Gastroesophageal sphincter (tissue), 4 donors: Measurements from ENCODE around the gene PLXNA1. TPM values are rescaled to one million over a fixed set of nuclear protein-coding genes. Genes with fewer than 3 reads are reported as not detected.

Experiments used
- ATAC-seq: fragments of 150-250 bp; one replicate; pipeline ENCODE4 v1.9.1; 2016; ENCODE audit warnings: mild to moderate bottlenecking, moderate library complexity
- H3K27ac ChIP-seq, 4 donors: fragments of 200-600 bp; sonication (generic) in 3 of 4; 1 replicate in 3 of 4; 2 replicates in 1 of 4; pipeline ENCODE4 v1.5.1; 2016 to 2019
- H3K27me3 ChIP-seq: fragments of 200-600 bp; sonication (generic); one replicate; pipeline ENCODE4 v1.5.1; 2019
- H3K36me3 ChIP-seq, 2 donors: fragments of 200-600 bp; sonication (generic); one replicate each; pipeline ENCODE4 v1.5.1; 2019; ENCODE audit warnings: control low read depth in 1 of 2
- H3K4me1 ChIP-seq, 3 donors: fragments of 200-600 bp; sonication (generic); 1 replicate in 2 of 3; 2 replicates in 1 of 3; pipeline ENCODE4 v1.5.1; 2016 to 2019; ENCODE audit warnings: control low read depth in 2 of 3
- H3K4me3 ChIP-seq, 2 donors: fragments of 200-600 bp; sonication (generic); one replicate each; pipeline ENCODE4 v1.5.1; 2019; ENCODE audit warnings: mild to moderate bottlenecking in 1 of 2, moderate library complexity in 1 of 2
- H3K9me3 ChIP-seq, 3 donors: fragments of 200-600 bp; sonication (generic); one replicate each; pipeline ENCODE4 v1.5.1; 2017 to 2019; ENCODE audit warnings: control low read depth in 2 of 3
- EP300 ChIP-seq: sonication (generic); formaldehyde crosslinking; IDR thresholded peaks from one replicate; pipeline ENCODE4 v1.6.1; 2017; ENCODE audit warnings: antibody characterized with exemption, mild to moderate bottlenecking
- POLR2A ChIP-seq, 2 donors: fragments of 450-650 bp; IDR thresholded peaks; one replicate each; pipeline ENCODE4 v1.6.1; 2017; ENCODE audit warnings: antibody characterized with exemption in 2 of 2, mild to moderate bottlenecking in 2 of 2, moderate library complexity in 1 of 2
- POLR2AphosphoS5 ChIP-seq: sonication (generic); formaldehyde crosslinking; IDR thresholded peaks from one replicate; pipeline ENCODE4 v1.6.1; 2017; ENCODE audit warnings: antibody characterized with exemption
- WGBS, 2 donors: methylation state at CpG; one replicate each; pipeline ENCODE4 v1.1.5; 2018; ENCODE audit warnings: low coverage in 1 of 2; 5-methylcytosine and 5-hydroxymethylcytosine counted together
- total RNA-seq, 4 donors: library from RNA; depleted of rRNA; stranded (reverse); fragments of >200 nt; gene quantifications; one replicate each; pipeline ENCODE4 v1.1.0, GENCODE V29; 2016
- TF ChIP-seq, protein P1 (sequence below), 4 experiments: fragments of 200-600 bp in 2 of 4; fragments of 450-650 bp in 2 of 4; sonication (generic) in 1 of 4; IDR thresholded peaks; one replicate each; pipeline ENCODE4 v1.5.1; 2017 to 2019; ENCODE audit warnings: antibody characterized with exemption in 4 of 4, mild to moderate bottlenecking in 2 of 4, moderate library complexity in 2 of 4

Gene PLXNA1
- total RNA-seq, 4 donors from 2014 or later: 20.1 to 86.7 (median 31.9) TPM

DNA sequence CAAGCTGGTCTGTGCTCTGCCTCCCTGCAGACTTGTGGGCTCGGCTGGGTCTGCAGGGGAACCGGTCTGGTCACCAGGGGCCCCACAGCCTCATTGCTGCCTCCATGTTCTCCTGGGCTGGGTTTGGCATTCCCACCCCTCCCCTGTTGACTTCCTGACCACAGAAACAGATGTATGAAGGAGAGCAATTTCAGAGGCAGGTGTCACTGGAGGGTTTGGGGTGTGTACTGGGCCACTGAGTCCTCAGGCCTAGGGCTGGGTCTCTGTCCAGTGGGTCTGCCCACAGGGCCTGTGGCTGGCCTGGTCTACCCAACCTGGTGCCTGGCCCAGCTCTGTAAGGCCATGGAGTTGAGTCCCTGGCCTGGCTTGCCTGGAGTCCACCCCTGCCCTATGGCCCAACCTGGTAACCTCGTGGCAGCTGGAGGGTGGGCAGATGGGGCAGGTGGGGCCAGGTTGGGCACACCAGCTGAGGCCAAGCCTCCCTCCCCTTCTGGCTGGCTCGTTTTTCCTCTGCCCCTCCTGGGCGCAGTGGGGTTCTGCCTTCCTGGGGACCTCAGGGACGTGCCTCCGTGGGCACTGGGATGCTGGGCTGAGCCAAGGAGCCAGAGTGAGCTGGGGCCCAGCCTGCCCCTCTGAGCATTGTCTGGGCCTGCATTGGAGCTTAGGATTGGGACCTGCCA lies 20.8 kb downstream of the PLXNA1 start:
- no CpG with 5 or more reads among the region's 7 CpGs for WGBS, 2 donors
- TF ChIP-seq POLR2AphosphoS5 (no peak), EP300 (no peak), POLR2A (IDR thresholded peaks at IDR 0.05) (no peak)
- TF ChIP-seq, protein P1, sequence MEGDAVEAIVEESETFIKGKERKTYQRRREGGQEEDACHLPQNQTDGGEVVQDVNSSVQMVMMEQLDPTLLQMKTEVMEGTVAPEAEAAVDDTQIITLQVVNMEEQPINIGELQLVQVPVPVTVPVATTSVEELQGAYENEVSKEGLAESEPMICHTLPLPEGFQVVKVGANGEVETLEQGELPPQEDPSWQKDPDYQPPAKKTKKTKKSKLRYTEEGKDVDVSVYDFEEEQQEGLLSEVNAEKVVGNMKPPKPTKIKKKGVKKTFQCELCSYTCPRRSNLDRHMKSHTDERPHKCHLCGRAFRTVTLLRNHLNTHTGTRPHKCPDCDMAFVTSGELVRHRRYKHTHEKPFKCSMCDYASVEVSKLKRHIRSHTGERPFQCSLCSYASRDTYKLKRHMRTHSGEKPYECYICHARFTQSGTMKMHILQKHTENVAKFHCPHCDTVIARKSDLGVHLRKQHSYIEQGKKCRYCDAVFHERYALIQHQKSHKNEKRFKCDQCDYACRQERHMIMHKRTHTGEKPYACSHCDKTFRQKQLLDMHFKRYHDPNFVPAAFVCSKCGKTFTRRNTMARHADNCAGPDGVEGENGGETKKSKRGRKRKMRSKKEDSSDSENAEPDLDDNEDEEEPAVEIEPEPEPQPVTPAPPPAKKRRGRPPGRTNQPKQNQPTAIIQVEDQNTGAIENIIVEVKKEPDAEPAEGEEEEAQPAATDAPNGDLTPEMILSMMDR (IDR thresholded peaks at IDR 0.05): no peak
- Histone ChIP-seq H3K9me3 (no peaks in the 10 kb centered on the region), H3K4me3 (no peak overlapping the region), H3K27me3 (no peaks in the 10 kb centered on the region), H3K27ac (peak overlapping the region in 1 of 4 donors; percentile 76), H3K36me3 (peaks cover 0 to 13% of the 10 kb centered on the region in 2 donors), H3K4me1 (peaks cover 0 to 66% (median 27%) of the 10 kb centered on the region in 3 donors)
- ATAC-seq: no peak

DNA sequence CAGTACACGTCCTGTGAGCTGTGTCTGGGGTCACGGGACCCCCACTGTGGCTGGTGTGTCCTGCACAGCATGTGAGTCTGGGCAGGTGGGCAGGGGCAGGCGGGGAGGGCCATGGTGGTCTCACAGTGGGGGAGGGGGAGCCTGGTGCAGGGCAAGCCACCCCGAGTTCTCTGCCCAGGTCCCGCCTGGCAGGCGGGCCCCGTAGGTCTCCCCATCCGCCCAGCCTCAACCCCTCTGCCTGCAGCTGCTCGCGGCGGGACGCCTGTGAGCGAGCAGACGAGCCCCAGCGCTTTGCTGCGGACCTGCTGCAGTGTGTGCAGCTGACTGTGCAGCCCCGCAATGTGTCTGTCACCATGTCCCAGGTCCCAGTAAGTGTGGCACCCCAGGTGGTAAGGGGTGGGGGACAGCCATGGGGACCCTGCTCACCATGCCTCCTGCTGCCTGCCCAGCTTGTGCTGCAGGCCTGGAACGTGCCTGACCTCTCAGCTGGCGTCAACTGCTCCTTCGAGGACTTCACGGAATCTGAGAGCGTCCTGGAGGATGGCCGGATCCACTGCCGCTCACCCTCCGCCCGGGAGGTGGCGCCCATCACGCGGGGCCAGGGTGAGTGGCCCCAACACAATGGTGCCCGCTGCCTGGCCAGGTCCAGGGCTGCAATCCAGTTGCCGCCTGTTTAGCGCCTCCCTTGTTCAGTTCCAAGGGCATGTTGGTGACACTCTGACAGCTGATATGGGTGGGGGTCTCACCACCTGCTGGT lies 21.9 kb downstream of the PLXNA1 start:
- no peaks in the 10 kb centered on the region for H3K27me3 ChIP-seq
- no peak for ATAC-seq
- TF ChIP-seq EP300 (no peak), POLR2A (IDR thresholded peaks at IDR 0.05) (no peak), POLR2AphosphoS5 (no peak)
- TF ChIP-seq, protein P1 (IDR thresholded peaks at IDR 0.05): no peak

DNA sequence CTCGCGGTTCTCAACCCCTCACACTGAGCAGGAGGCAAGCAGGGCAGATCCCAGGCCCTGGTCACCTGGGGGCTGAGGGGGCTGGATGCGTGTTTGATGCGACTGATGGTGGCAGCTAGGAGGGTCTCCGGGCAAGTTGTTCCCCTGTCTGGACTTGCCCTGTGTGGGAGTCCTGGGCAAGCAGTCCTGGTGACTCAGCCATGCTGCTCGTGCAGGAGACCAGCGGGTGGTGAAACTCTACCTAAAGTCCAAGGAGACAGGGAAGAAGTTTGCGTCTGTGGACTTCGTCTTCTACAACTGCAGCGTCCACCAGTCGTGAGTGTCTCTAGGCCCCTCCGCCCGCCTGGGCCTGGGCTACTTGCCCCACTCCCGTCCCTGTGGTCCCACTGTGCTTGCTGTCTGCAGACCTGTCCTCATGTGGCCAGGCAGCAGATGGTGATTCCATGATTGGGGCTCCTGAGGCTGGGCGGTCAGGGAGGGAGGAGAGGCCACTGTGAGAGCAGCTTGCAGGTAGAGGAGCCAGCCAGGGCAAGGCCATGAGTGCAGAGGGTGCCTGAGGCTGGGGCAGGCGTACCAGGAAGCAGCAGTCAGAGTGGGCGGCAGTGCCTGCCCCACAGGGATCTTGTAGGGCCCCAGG lies 23.1 kb downstream of the PLXNA1 start:
- Histone ChIP-seq H3K4me3 (no peak overlapping the region), H3K27ac (no peak overlapping the region), H3K27me3 (no peaks in the 10 kb centered on the region), H3K9me3 (no peaks in the 10 kb centered on the region), H3K4me1 (peaks cover 0 to 58% (median 24%) of the 10 kb centered on the region in 3 donors), H3K36me3 (peaks cover 0 to 32% of the 10 kb centered on the region in 2 donors)
- TF ChIP-seq POLR2AphosphoS5: no peak
- TF ChIP-seq POLR2A (IDR thresholded peaks at IDR 0.05): no peak
- TF ChIP-seq, protein P1 (IDR thresholded peaks at IDR 0.05): no peak
- no peak for TF ChIP-seq EP300
- 100% methylated on average over 2 of the region's 17 CpGs; no CpG with 5 or more reads in 1 of the 2 donors for WGBS, 2 donors
- no peak for ATAC-seq

More for the DNA sequence above, 21.9 kb downstream of the PLXNA1 start:
- Histone ChIP-seq H3K4me1 (peaks cover 0 to 61% (median 22%) of the 10 kb centered on the region in 3 donors), H3K27ac (no peak overlapping the region), H3K4me3 (no peak overlapping the region), H3K36me3 (peaks cover 0 to 21% of the 10 kb centered on the region in 2 donors), H3K9me3 (no peaks in the 10 kb centered on the region)
- WGBS, 2 donors: 97% methylated on average over 13 of the region's 32 CpGs; no CpG with 5 or more reads in 1 of the 2 donors

DNA sequence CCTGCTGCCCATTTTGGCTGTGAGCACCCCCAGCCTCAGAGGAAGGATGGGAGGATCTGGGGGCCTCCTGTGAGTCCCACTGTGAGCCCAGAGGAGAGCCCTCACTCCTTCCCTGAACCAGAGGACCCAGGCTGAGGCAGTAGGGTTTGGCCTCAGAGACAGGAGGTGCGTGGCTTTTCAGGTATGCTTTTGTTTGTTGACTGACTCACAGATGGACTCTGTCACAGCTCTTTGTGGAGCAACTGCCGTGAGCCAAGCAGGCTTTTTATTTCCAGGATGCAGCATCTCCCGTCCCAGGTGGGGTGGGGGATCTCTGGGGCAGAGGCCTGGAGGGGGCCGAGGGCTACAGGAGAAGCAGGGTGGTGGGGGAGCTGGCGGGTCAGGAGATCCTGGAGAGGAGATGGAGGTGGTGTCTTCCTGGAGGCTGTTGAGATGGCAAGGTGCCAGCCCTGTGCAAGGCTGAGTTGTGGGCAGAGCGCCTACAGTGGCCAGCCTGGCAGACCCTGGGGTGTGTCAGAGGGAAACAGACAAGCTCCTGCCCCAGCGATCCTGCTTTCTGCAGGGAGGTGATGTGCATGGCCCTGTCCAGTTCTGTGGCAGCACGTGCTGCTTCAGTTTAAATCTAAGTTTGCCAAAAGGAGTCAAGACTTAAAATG lies 24.0 kb downstream of the PLXNA1 start:
- no peak for TF ChIP-seq POLR2AphosphoS5
- TF ChIP-seq EP300: no peak
- TF ChIP-seq, protein P1 (IDR thresholded peaks at IDR 0.05): no peak
- no peak for TF ChIP-seq POLR2A (IDR thresholded peaks at IDR 0.05)
- WGBS, 2 donors: 80% methylated on average over 1 of the region's 8 CpGs; no CpG with 5 or more reads in 1 of the 2 donors
- Histone ChIP-seq H3K36me3 (peaks cover 0 to 41% of the 10 kb centered on the region in 2 donors), H3K9me3 (no peaks in the 10 kb centered on the region), H3K4me3 (no peak overlapping the region), H3K4me1 (peaks cover 0 to 57% (median 21%) of the 10 kb centered on the region in 3 donors), H3K27me3 (no peaks in the 10 kb centered on the region), H3K27ac (no peak overlapping the region)
- ATAC-seq: no peak
